ENCODE results near the gene TNFRSF14.

The TNFRSF14 gene

DNA sequence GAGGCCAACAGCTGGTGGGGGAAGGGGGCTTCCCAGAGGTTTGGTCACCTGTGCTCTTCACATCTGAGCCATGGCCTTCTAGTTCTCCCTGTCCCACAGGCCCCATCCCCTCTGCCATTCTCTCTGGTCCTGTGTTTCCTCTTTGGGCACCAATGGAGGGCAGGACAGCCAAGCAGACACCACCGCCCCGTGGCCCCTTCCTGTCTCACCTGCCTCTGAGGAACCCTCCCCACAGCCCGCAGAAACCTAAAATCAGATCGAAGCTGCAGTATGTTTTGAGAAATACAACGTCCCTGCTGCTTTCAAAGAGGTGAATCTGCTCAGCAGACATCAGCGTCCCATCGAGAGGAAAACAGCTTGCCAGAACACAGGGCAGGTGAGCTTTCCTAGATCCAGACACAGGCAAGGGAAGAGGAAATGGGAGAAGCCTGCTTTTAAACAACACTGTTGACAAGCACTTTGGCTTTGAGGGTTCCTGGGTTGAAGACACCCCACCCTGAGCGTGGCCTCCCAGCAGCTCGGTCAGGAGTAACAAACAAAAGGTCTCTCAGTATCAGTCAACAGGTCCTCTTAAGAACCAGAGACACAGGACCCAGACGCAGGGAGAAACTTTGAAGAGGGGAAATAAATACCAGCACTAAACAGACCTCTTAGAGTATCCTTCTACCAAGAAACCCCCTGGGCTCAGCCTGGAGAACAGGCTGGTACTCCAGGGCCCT, 32.1 kb upstream of the TNFRSF14 start:
- no peak for FAIRE-seq

DNA sequence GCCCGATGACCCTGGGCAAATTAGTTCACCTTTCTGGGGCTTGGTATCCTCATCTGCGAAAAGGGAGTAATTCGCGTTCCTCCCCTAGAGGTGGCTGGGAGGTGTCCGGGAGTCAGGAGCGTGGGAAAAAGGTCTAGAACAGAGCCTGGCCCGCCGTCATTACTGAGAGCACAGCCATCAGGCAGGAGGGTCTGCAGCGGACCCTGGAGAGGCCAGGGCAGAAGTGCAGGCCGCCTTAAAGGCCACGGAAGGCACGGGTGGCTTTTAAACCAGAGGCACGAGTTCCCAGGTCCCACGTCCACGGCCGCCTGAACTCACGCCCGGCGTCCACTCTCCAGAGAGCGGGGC, 30.6 kb upstream of the TNFRSF14 start:
- FAIRE-seq, result no peak

DNA sequence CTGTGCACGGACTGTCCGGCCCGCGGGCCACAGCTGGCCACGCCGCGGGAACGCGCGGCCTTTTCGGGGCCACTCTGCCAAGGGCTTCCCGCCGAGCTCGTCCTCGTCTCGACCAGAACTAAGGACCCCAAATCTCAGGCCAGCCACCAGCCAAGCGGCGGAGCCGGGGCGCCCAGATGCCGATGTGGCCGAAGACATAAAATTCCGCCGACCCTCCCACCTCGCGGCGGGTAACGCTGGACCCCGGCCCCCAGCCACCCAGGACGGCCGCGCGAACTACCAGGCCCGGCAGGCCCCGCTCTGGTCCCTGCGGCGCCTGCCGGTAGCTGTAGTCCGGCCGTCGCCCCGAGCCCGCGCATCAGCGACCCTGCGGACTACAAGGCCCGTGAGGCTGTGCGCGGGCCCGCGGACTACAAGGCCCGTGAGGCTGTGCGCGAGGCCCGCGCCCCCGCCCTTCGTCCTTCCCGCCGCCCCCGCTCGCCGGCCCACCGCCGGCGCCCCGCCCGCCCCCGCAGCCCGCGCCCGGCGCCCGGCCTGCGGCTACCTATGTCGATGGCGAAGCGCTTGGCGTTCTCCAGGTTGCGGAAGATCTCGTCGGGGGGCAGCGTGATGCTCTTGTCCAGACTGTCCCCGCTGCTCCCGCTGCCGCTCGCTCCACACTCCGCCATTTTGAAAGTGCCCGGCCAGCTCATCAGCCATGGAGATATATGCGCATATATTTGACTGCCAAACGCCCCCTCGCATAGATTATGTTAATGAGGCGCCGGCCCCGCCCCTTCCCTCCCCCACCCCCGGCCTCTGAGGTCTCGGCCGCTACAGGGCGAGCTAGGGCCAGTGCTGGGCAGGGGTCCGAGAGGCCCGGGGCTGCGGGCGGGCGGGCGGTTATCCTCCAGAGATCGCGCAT, 30.0 kb upstream of the TNFRSF14 start, which contains the start of gene PANK4:
Gene PANK4 (minus strand): TSS at position 677 of the 904 bp plus-strand sequence. CDS start 9 bp downstream, at position 668.
- no peak for FAIRE-seq

DNA sequence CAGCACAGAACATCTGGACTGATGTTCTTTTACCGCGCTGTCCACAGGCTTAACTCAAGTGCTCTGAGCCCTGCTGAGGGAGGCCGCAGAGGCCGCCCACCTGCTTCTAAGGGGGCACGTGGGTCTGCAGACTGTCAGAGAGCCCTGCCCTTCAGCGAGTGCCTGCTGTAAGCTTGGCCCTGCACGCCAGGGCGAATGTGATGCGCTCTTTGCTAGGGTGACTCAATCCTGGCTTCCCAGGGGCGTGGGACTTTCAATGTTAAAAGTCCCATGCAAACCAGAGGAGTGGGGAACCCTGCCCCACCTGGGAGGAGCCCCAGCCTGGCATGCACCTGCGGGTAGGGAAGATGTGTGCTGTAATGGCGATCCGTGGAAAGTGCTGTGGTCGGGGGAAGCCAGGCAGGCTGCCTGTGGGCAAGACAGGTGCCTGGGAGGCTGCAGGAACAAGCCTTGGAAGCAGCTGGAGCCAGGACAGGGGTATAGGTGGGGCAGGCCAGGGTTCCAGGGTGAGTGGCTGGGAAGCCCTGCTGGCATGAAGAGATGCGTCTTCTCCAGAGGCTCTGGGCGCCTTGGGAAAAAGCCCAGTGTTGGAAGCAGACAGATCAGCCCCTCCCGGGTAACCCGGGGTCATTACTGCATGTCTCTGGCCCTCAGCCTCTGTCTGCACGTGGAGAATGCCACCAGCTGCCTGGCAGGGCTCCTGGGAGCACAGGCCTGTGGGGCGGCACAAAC, 29.2 kb upstream of the TNFRSF14 start:
- no peak for FAIRE-seq

DNA sequence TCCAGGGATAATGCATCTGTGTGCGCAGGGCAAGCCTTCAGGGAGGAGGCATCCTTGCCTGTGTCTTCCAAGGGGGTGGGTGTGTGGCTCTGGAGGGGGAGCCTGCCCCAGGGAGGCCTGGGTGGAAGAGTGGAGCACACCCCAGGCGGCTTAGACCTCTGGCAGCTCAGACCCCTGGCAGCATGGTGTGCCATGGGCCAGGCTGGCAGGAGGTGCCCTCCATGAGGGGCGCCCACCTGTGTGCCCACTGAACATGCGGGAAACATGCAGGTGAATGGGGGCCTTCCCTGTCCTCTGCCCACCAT, 28.7 kb upstream of the TNFRSF14 start:
- FAIRE-seq, result no peak

DNA sequence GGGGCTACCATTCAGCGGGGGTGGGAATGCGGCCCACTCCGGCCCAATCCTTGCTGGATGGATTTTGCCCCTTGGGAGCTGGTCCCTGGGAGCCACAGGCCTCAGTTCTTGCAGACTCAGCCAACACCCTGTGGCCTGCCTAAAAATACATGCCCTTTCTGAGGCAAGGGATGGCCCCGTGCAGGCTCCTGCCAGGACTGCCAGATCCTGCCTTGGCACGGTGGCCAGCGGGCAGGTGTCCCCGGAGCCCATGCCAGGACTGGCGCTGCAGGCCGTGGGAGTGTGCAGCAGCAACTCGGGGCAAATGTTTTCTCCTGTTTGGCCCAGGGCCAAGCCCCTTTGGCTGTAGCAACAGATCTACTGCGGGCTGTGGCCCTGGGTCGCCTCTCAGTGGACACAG, 28.2 kb upstream of the TNFRSF14 start:
- FAIRE-seq, result no peak

DNA sequence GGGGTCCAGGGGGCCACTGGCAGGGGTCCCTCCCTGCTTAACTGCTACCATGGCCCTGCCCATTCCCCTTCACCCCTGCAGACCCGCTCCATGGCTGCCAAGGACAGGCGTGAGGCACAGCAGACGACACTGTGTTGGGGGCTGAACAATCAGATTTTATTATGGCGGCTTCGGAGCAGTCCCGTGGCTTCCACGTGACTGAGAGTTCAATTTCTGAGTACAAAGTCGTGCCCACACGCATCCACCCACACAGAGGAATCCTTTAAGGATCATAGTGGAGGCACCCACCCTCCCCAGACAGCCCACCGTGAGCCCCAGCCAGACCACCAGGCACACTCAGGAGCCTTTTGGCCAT, 27.6 kb upstream of the TNFRSF14 start:
- no peak for FAIRE-seq

DNA sequence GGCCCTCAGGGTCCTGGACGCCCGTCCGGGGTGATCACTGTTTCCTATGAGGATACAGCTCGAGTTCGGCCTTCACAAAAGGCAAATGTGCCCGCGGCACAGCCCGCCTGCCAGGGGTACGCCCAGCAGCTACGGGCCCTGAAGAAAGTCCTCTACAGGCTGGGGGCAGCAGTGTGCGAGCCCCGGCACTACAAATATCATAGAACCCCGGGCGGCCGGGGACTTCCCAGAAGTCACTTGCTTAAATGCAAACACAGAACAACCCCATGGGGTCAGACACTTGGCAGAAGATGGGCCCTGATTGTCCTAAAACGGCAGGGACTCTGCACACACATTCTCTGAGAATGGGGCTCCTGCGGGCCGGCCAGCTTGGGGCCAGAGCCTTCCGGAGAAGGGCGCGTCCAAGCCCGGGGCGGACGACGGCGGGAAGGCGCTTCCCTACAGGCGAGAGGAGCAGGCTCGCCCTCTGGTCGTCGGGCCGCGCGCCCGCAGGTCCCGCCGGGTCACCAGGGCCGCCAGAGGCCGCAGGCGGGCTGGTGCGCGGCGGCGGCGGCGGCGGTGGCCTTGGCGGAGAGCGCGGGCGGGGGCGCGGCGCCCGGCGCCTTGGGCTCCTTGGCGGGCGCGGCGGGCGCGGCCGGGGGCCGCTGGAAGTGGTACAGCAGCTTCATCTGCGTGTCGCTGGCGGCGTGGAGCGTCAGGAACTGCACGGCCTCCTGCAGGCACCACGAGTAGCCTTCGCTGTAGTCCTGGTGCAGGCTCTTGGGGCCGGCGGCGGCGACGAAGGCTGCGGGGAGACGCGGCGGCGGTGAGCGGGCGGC, 27.0 kb upstream of the TNFRSF14 start:
- no peak for FAIRE-seq

DNA sequence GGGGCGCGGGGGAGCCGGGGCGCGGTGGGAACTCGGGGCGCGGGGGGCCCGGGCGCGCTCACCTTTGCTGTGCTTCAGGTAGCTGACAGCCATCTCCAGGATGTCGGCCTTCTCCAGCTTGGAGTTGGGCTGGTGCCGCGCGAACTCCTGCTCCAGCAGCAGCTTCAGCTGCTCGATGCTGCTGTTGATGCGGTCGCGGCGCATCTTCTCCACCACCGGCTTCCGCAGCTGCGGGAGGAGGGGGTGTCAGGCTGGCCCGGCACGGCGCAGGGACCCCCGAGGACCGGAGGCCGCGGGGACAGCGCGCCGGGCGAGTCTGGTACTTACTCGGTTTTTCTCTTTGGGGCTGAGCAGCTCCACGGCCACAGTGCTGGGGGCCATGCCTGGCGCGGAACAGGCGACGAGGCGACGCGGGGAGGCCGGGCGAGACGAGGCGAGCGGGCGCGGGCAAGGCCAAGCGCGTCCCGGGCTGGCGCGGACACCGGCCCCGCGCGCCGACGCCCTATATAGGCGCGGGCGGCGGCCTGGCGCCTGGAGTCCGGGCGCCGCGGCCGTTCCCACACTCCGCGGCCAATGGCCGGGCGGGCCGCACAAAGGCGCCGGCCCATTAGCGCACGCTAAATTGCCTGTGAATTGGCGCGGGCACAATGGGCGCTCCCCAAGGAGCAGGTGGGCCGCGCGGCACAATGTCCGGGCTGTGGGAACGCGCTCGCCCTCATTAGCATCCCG, 26.2 kb upstream of the TNFRSF14 start, which contains the start of gene HES5:
Gene HES5 (minus strand): TSS at position 480 of the 729 bp plus-strand sequence. CDS start 99 bp downstream, at position 381.
- no peak for FAIRE-seq

DNA sequence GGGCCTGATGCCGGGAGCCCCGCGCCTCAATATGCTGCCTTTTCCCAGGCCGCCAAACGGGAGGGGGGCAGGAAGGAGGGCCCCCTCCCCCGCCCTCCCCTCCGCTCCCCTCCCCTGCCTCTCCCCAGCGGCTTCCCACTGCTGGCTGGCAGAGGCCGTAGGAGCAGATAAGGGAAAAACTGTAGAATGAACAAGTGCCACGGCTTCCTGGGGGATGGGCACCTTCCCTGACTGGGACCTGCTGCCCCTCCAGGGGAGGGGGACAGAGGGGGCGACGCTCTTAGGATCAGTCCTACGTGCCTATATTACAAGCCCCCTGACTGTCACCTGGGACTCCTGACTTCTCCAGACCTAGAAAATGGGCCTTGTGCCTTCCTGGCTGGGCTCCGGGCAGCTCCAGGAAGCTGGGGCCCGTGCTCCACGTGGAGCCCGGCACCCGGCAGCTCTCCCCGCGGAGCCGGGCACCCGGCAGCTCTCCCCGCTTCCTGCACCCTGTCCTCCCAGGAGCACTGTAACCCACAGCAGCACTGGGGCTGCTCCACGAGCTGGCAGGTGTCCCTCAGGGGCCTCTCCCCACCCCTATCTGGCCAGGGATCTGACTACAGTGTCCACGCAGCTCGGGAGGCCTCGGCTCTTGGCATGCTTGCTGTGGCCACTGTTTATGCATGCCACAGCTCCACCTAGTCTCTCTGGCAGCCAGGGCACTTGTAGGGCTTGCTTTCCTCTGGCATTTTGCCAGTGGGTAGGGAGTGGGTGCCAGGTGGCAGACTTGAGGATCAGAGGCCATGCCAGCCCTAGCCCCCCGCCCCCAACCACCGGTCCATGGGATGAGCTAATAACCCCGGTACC, 25.4 kb upstream of the TNFRSF14 start:
- no peak for FAIRE-seq

DNA sequence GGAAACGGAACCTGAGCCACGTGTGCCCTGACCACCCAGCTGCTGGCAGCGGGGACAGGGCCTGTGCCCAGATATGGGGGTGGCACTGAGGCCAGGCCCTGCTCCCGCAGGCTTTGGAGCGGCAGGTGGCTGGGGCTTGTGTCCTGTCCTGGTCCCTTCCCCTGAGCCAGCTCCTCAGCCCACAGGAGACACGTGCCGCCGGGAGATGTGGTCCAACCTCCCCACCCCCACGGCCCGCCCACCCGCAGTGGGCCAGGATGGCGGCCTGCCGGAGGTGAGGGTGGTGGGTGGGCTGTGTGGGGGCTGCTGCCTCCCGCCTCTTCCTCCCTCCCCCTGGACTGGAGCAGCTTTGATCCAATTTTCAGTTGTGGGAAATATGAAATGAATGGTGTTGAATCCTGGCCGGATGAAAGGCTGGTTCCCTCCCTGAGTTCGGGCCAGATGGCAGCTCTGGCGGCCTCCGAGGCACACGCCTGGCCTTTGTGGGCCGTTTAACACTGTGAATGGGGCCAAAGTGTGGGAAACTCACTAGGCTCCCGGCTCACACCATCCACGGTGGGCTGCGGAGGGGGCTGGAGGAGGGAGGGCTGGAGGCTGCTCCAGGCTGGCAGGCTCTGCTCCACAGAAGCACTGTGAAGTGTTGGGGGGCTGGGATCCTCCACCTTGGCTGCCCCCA, 23.5 kb upstream of the TNFRSF14 start:
- no peak for FAIRE-seq

DNA sequence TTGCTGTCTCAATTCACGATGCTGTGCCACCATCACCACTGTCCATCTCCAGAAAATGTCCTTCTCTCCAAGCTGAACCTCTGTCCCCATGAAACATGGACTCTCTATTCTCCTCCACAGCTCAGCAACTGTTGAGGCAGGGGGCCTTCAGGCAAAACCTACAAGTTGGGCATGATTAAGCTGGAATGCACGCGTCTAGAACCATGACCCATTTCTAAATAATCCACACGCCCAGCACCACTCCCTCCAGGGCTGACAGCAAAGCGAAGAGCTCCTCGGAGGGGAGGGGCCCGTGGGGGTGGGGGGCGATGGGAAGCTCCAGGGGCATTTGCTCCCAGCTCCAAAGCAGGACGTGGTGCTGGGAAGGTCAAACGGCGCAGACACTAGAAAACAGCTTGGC, 22.8 kb upstream of the TNFRSF14 start:
- FAIRE-seq, result no peak

DNA sequence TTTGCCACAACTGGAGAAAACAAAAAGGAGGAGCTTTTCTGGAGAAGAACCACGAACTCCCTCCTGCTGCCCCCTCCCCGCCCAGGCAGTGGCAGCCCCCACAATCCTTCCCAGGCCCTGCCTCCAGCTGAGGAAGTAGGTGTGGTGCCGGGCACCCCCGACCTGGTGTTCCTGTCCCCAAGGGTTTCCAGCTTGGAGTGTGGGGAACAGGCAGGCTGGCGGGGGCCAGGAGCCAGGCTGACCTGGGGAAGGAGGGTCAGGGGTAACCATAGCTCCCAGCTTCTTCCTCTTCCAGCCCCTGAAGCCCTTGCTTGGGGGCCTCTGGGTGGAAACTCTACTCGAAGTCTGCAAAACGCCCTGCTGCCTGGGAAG, 21.9 kb upstream of the TNFRSF14 start:
- FAIRE-seq, result no peak

DNA sequence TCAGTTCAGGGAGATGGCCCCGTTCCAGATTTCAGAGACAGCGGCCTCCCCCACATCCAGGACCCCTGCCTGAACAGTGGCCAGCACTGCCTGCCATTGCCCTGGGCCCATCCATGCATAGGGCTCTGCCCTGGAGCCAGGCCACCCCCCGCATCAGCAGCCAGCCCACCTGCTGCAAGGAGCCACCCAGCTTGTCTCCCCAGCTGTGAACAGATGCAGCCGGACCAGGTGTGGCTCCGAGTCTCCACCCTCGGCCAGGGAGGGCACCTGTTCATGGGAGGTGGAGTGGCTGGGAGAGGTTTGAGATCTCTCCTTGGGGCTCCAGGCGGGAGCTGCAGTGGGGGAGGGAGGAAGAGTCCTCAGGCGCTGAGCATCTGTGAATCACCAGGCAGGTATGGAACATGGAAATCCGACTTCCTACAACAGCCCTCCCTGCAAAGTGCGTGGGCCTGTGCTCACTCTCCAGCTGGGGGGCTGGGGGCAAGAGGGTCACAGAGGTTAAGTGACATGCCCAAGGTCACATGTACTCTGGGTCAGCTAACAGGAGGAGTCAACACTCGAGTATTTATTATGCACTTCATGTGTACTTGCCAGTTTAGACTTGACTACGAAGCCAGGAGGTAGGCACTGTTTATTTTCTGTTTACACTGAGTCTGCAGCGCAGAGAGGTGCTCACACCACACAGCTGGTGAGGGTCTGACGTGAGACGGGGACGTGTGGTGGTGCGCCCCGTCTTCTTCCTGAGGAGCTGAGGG, 21.3 kb upstream of the TNFRSF14 start:
- no peak for FAIRE-seq

DNA sequence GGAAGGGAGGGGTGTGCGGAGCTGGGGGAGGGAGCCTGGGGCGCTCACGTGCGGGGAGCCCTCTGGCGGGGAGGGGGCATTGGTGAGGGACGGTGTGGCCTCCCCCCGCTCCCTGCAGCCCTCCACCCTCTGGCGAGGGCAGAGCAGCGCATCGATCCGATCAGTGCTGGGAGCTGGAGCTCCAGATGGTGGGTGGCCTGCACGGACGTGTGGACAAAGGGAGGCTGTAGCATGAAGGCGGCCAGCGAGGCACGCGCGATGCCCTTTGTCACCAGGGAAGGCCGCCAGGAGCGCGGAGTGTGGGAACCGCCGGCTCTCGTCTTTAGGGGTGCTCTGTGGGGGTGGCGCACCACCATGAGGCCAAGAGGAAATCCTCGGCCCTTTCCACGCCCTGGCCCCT, 20.7 kb upstream of the TNFRSF14 start:
- FAIRE-seq, result no peak

DNA sequence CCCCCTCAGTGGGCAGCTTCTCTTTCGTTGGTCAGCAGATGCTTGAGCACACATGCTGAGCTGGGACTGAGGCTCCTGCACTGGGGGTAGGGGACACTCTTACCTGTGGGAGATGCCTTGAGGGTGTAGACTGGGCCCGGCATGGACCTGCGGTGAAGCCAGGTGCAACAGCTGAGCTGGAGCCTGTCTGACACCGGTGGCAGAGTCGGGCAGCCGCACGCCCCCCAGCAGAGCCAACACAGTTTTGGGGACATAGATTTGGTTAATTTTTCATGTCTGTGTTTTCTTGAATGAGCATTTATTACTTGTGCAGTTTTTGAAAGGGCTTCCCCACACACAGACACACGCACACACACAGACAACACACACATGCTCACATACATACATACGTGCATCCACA, 20.2 kb upstream of the TNFRSF14 start:
- no peak for FAIRE-seq

DNA sequence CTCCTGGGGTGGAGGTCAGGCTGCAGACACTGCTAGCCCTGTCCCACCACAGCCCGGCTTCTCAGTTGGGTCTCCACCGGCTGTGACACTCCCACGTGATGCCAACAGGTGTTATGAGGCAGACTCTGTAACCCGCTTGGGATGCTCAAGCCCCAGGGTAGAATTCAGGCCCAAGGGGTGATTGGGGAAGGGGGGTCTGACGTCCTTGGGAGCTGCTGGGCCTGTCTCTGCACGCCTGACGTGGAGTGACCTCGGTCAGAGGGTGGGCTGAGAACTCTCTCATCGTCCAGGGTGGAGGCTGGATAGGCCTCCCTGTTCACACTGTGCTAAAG, 18.4 kb upstream of the TNFRSF14 start:
- no peak for FAIRE-seq

DNA sequence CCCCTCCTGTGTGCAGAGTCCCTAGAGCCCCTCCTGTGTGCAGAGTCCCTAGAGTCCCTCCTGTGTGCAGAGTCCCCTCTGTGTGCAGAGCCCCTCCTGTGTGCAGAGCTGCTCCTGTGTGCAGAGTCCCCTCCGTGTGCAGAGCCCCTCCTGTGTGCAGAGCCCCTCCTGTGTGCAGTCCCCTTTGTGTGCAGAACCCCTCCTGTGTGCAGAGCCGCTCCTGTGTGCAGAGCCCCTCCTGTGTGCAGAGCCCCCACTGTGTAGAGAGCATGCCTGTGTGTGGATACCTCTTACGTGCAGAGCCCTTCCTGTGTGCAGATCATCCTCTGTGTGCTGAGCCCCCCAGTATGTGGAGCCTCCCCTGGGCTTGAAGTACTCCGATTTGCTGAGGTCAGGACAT, 17.8 kb upstream of the TNFRSF14 start:
- FAIRE-seq, result no peak

DNA sequence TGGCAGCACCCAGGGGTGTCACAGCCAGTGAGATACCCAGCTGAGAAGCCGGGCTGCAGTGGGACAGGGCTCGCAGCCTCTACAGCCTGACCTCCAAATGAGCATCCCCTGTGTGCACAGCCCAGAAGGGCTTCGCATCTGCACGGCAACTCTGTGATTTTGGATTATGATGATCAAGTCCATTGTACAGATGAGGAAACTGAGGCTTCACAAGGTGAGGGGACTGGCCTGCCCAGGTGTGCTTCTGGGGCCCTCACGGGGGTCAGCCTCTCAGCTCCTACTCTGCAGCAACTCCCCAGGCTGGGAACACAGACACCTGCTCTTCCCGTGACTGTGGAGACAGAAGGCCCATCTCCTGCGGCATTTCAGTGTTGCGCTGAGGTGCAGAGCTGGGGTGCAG, 17.3 kb upstream of the TNFRSF14 start:
- FAIRE-seq, result no peak
